Measurements from ENCODE around the gene IFIH1.

DNA sequence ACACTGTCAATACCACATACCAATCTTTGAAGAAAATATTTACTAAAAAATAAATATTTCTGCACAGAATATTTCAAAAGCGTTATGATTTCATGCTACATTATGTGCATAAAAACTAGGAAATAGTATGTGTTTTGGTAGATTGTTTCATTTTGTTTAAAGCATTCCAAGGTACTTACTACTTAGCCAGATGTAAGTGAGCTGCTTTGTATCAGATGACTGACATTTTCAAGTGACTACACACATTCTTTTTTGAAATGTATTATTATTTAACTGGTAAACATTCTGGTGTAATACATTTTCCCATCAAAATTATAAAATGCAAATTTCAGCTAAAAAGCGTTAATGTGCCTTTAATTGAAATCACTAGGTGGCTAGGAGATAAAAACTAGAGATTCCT is 46.9 kb upstream of the IFIH1 start:
- TF ChIP-seq POLR2A (IDR thresholded peaks at IDR 0.05) (no peak), CTCF (IDR thresholded peaks at IDR 0.05) (no peak)

Data from thyroid gland (tissue), 4 donors.